H1 (cell line): ENCODE results near the gene HYAL4.
"Not testable (repeated sequence)": the region's sequence is repeated elsewhere in the genome, so short reads cannot be mapped to it uniquely, and the experiment has no call there.

Experiments used
- EZH2 ChIP-seq: fragments of 200-600 bp; sonication (generic); IDR thresholded peaks from 2 replicates; pipeline ENCODE4 v1.7.1; 2012; ENCODE audit warnings: low read depth, mild to moderate bottlenecking, moderate library complexity, low read length, inconsistent platforms; ENCODE audit not compliant: severe bottlenecking
- JUND ChIP-seq: IDR thresholded peaks from 2 replicates; pipeline ENCODE4 v1.6.1; 2011; ENCODE audit warnings: mild to moderate bottlenecking, improper control_type of control experiment, low read length
- POLR2A ChIP-seq, 2 experiments: IDR thresholded peaks; 1 replicate in 1 of 2; 2 replicates in 1 of 2; pipeline ENCODE4 v1.6.1; 2011; ENCODE audit warnings: low read depth in 2 of 2, low read length in 2 of 2, mild to moderate bottlenecking in 2 of 2; ENCODE audit errors: control extremely low read depth in 1 of 2
- YY1 ChIP-seq: IDR thresholded peaks from 2 replicates; pipeline ENCODE4 v1.6.1; 2011; ENCODE audit warnings: low read depth, mild to moderate bottlenecking, low read length
- TF ChIP-seq, protein P1 (sequence below): IDR thresholded peaks from 2 replicates; pipeline ENCODE4 v1.6.1; 2011; ENCODE audit warnings: low read length, improper control_type of control experiment
- TF ChIP-seq, protein P2 (sequence below), 3 experiments: IDR thresholded peaks; 1 replicate in 2 of 3; 2 replicates in 1 of 3; pipeline versions ENCODE4 v1.5.1 to v1.6.1; 2011; ENCODE audit warnings: low read length in 3 of 3, mild to moderate bottlenecking in 3 of 3, inconsistent platforms in 2 of 3, low read depth in 1 of 3, moderate library complexity in 1 of 3; ENCODE audit not compliant: insufficient read depth in 1 of 3; ENCODE audit errors: control extremely low read depth in 1 of 3
- TF ChIP-seq, protein P3 (sequence below): IDR thresholded peaks from 2 replicates; pipeline ENCODE4 v1.6.1; 2012; ENCODE audit warnings: inconsistent platforms

DNA sequence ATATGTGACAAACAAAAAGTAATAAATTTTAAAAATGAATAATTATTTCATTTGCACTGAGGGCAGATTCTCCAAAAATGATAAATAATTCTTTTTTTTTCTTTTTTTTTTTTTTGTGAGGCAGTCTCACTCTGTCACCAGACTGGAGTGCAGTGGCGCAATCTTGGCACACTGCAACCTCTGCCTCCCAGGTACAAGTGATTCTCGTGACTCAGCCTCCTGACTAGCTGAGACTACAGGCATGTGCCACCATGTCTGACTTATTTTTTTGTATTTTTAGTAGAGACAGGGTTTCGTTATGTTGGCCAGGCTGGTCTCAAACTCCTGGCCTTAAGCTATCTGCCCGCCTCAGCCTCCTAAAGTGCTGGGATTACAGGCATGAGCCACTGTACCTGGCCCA, 25.2 kb upstream of the HYAL4 start:
- TF ChIP-seq, protein P1, sequence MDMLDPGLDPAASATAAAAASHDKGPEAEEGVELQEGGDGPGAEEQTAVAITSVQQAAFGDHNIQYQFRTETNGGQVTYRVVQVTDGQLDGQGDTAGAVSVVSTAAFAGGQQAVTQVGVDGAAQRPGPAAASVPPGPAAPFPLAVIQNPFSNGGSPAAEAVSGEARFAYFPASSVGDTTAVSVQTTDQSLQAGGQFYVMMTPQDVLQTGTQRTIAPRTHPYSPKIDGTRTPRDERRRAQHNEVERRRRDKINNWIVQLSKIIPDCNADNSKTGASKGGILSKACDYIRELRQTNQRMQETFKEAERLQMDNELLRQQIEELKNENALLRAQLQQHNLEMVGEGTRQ, result not testable (repeated sequence)
- TF ChIP-seq, protein P2, sequence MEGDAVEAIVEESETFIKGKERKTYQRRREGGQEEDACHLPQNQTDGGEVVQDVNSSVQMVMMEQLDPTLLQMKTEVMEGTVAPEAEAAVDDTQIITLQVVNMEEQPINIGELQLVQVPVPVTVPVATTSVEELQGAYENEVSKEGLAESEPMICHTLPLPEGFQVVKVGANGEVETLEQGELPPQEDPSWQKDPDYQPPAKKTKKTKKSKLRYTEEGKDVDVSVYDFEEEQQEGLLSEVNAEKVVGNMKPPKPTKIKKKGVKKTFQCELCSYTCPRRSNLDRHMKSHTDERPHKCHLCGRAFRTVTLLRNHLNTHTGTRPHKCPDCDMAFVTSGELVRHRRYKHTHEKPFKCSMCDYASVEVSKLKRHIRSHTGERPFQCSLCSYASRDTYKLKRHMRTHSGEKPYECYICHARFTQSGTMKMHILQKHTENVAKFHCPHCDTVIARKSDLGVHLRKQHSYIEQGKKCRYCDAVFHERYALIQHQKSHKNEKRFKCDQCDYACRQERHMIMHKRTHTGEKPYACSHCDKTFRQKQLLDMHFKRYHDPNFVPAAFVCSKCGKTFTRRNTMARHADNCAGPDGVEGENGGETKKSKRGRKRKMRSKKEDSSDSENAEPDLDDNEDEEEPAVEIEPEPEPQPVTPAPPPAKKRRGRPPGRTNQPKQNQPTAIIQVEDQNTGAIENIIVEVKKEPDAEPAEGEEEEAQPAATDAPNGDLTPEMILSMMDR (IDR thresholded peaks at IDR 0.05; ENCODE audit: control extremely low read depth in 1 of 3, insufficient read depth in 1 of 3, low read depth in 1 of 3, low read length in 3 of 3), result not testable (repeated sequence)
- TF ChIP-seq, protein P3, sequence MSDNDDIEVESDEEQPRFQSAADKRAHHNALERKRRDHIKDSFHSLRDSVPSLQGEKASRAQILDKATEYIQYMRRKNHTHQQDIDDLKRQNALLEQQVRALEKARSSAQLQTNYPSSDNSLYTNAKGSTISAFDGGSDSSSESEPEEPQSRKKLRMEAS, result not testable (repeated sequence)
- not testable (repeated sequence) for TF ChIP-seq JUND; EZH2; POLR2A (IDR thresholded peaks at IDR 0.05; ENCODE audit: control extremely low read depth in 1 of 2, low read depth in 2 of 2, low read length in 2 of 2); YY1
